ENCODE results near the gene PECR. TPM values are rescaled to one million over a fixed set of nuclear protein-coding genes. Genes with fewer than 3 reads are reported as not detected.

The PECR gene
- total RNA-seq, 1 experiment from 2014 or later: 15.3 TPM

- no peaks in the 10 kb centered on the region; a peak in 1 of 7 replicates for H3K36me3 Mint-ChIP-seq (ENCODE audit: insufficient read depth in 1 of 3, low read depth in 3 of 3)
- H3K27me3 ChIP-seq (ENCODE audit: insufficient read depth, low read length): no peaks in the 10 kb centered on the region
- peak overlapping the region in 1 of 3 experiments; percentile 8; a peak in 3 of 7 replicates for H3K27ac Mint-ChIP-seq
- H3K56ac ChIP-seq (ENCODE audit: insufficient read length, low read depth, low read length): no peak overlapping the region
- no peak overlapping the region for H2AFZ ChIP-seq (ENCODE audit: low read length)
- TF ChIP-seq, protein P1, sequence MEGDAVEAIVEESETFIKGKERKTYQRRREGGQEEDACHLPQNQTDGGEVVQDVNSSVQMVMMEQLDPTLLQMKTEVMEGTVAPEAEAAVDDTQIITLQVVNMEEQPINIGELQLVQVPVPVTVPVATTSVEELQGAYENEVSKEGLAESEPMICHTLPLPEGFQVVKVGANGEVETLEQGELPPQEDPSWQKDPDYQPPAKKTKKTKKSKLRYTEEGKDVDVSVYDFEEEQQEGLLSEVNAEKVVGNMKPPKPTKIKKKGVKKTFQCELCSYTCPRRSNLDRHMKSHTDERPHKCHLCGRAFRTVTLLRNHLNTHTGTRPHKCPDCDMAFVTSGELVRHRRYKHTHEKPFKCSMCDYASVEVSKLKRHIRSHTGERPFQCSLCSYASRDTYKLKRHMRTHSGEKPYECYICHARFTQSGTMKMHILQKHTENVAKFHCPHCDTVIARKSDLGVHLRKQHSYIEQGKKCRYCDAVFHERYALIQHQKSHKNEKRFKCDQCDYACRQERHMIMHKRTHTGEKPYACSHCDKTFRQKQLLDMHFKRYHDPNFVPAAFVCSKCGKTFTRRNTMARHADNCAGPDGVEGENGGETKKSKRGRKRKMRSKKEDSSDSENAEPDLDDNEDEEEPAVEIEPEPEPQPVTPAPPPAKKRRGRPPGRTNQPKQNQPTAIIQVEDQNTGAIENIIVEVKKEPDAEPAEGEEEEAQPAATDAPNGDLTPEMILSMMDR (conservative IDR thresholded peaks at IDR 0.05): no peak
- H3K4me1 ChIP-seq (ENCODE audit: insufficient read depth, low read length): peaks cover 14% of the 10 kb centered on the region; the same call in 1 of the 2 replicates
- H2BK5ac ChIP-seq (ENCODE audit: insufficient read length, low read length): no peak overlapping the region
- peaks cover 20 to 42% of the 10 kb centered on the region in 2 experiments for H3K4me1 Mint-ChIP-seq
- no peak overlapping the region for H4K8ac ChIP-seq (replicated peaks; ENCODE audit: insufficient read length, low read depth, low read length)
- H3T11ph ChIP-seq (ENCODE audit: low read length): no peak overlapping the region
- H3K79me1 ChIP-seq (ENCODE audit: insufficient read depth, low read depth, low read length, poor library complexity, severe bottlenecking): peaks cover 4% of the 10 kb centered on the region
- H3K79me2 ChIP-seq (ENCODE audit: insufficient read depth, low read length): peaks cover 4% of the 10 kb centered on the region; the same call in 1 of the 2 replicates
- no peak overlapping the region for H3K4me2 ChIP-seq (ENCODE audit: insufficient read depth, insufficient read length, low read length)
- H2BK15ac ChIP-seq (ENCODE audit: low read depth, low read length): no peak overlapping the region
- no peak overlapping the region for H3K9ac ChIP-seq (ENCODE audit: extremely low read depth, insufficient read length, low read length)
- H3K4ac ChIP-seq (ENCODE audit: low read depth, low read length): no peak overlapping the region
- DNase-seq: no peak
- no peak overlapping the region for H3K27ac ChIP-seq (ENCODE audit: insufficient read length, low read depth, low read length)
- H3K18ac ChIP-seq (ENCODE audit: insufficient read length, low read depth, low read length): no peak overlapping the region
- no peaks in the 10 kb centered on the region for H3K9me3 ChIP-seq (ENCODE audit: control insufficient read depth, low read depth, low read length)
- WGBS (ENCODE audit: extremely low coverage, insufficient read length, low lambda C conversion rate): no CpG with 5 or more reads among the region's 6 CpGs
- H3K27me3 Mint-ChIP-seq (ENCODE audit: low read depth): no peaks in the 10 kb centered on the region
- H3K14ac ChIP-seq (ENCODE audit: insufficient read depth, low read length): no peak overlapping the region
- no peak overlapping the region for H2BK120ac ChIP-seq (ENCODE audit: low read depth, low read length, poor library complexity, severe bottlenecking)
- H2AK5ac ChIP-seq (ENCODE audit: insufficient read length, low read length): no peak overlapping the region
- H3K23ac ChIP-seq (ENCODE audit: insufficient read length, low read depth, low read length): no peak overlapping the region
- H4K20me1 ChIP-seq (ENCODE audit: control insufficient read depth, insufficient read depth, insufficient read length): no peaks in the 10 kb centered on the region
- no peak overlapping the region for H4K91ac ChIP-seq (ENCODE audit: insufficient read length, low read depth, low read length)
- no peaks in the 10 kb centered on the region for H3K9me3 Mint-ChIP-seq
- no peak overlapping the region for H2BK12ac ChIP-seq (ENCODE audit: insufficient read length, low read depth, low read length)
- no peaks in the 10 kb centered on the region for H3K23me2 ChIP-seq (ENCODE audit: insufficient read length, low read depth, low read length, poor library complexity, severe bottlenecking)
- H4K5ac ChIP-seq (ENCODE audit: insufficient read length, low read depth, low read length): no peak overlapping the region
- H3K4me3 Mint-ChIP-seq: peak overlapping the region in 1 of 2 experiments; percentile 7; a peak in 1 of 5 replicates
- H2BK20ac ChIP-seq (ENCODE audit: low read depth, low read length, poor library complexity, severe bottlenecking): no peak overlapping the region
Observed at GRCh38 chr2:216003876-216004696, 77.5 kb downstream of the PECR start.

Measured in H9 (cell line).